AG10803 (cell line): ENCODE data around the gene MOCS1.

Source experiments
- DNase-seq: peaks from one replicate; pipeline ENCODE4 v3.0.0; 2010; ENCODE audit warnings: low read depth
- H3K4me3 ChIP-seq: 2 replicates; pipeline ENCODE4 v1.5.1; 2011; ENCODE audit warnings: mild to moderate bottlenecking, low read length, control low read depth
- CTCF ChIP-seq: conservative IDR thresholded peaks from 2 replicates; pipeline ENCODE4 v1.5.1; 2011; ENCODE audit warnings: mild to moderate bottlenecking, low read length, control low read depth, inconsistent platforms

Gene MOCS1

DNA sequence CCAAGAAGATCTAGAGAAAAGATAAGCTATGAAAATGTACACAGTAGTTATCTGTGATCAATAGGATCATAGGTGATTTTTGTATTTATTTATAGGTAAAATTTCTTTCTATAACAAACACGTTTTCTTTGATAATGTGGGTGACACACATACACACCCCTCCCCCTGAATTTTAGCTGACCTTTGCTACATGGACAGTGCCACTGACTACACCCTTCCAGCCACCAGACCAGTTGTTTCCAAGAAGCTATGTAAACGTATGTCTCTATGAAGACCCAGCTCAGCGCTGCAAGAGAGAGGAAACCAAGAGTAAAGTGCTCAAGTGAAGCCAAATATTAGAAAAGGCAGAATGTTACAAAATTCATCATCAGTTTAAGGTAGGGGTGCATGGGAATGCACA is 16.3 kb downstream of the MOCS1 start:
- DNase-seq, result no peak
- no peak overlapping the region for H3K4me3 ChIP-seq
- TF ChIP-seq CTCF, result no peak

DNA sequence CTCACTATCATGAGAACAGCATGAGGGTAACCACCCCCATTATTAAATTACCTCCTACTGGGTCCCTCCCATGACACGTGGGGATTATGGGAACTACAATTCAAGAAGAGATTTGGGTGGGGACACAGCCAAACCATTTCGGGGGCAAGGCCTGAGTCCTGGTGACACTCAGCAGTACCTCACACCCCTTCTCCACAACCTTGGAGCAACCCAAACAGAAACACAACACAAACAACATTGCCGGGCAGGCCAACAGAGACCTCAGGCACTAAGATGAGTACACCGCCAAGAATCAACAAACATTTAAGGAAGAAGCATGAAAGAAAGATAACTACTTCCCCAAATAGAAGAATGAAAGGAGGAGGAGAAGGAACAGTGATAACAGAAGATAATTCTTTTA is 16.9 kb downstream of the MOCS1 start:
- H3K4me3 ChIP-seq, result no peak overlapping the region
- no peak for DNase-seq
- TF ChIP-seq CTCF, result no peak

DNA sequence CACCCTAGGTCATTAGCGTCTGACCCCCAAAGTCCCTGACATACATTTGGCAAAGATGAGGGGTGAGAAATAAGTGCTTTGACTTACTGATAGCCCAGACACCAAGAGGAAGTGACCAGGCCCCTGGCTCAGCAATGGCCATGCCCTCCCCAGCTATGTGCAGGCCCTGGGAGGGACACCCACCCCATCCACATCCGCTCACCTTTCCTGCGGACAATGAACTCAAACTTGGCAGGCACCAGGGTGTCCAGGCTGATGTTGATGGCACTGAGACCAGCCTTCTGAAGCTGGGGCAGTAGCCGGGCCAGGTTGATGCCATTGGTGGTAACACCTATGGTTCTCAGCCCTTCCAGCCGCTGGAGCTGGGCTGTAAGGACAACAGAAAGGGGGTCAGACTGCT is 18.4 kb downstream of the MOCS1 start:
- no peak for TF ChIP-seq CTCF
- no peak for DNase-seq
- H3K4me3 ChIP-seq, result no peak overlapping the region

DNA sequence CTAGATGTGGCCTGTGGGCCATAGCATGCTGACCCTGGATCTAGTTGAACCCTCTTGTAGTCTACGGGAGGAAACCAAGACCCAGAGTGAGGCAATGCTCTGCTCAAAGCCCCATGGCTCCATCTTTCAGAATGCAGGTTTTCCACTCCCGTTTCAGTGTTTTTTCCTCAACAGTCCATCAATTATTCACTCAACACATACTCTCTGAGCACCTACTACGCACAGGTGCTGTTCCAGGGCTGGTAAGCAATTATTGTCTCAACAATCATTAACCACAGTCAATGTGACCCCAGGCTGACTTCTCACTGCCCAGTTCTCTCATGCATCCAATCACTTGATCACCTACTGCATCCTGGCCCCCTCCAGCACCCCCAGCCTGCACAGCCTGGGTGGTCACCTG is 20.0 kb downstream of the MOCS1 start:
- no peak for TF ChIP-seq CTCF
- H3K4me3 ChIP-seq, result no peak overlapping the region
- DNase-seq, result no peak

- no peak for DNase-seq
These were observed 20.8 kb downstream of the MOCS1 start for GRCh38 chr6:39913391-39913916.

DNA sequence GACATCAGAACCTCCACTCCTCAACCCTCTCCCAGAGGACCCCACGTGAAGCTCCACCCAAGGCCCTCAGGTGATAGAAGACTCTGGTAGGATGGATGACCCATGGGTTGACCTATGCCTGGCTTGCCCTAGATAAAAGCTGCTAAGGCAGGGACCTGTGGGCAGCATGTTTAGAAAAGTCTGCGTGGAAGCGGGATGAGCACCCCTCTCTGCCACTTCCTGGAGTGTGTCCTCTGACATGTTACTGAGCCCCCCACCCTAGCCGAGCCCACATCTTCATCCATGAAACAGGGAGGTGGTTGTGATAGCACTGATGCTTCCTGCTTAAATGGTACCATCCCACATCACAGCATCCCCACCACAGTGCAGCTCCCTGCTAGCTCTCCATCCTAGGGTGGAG is 21.8 kb downstream of the MOCS1 start:
- TF ChIP-seq CTCF, result no peak
- no peak for DNase-seq
- no peak overlapping the region for H3K4me3 ChIP-seq

More at GRCh38 chr6:39913391-39913916, 20.8 kb downstream of the MOCS1 start:
- no peak for TF ChIP-seq CTCF
- no peak overlapping the region for H3K4me3 ChIP-seq

DNA sequence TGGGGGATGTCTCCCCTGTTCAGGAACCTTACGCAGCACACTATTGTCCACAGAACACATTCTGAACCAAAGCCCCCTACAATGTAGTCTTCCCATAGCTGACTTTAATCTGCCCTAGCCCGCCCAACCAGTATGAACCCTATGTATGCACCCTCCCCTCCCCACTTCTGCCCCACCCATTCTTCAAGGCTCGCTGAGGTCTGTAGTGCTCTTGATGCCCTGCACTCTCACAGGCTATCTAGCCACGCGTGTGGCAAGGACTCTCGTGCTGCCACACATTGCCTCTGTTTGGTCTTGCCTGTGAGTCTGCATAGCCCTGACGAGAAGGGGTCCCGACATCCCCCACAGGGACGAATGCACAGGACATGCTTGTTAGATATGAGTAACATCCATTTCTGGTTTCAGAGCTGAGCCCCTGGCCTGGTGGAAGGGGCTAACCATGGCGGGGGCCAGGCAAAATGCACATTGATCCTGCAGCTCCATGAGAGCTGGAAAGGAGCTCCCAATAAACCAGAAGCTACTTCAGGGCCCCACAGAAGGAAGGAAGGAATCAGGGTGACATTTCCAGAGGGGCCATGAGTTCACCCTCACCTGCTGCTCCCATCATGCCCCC is 22.6 kb downstream of the MOCS1 start:
- no peak for DNase-seq
- no peak for TF ChIP-seq CTCF
- no peak overlapping the region for H3K4me3 ChIP-seq
